Middle frontal gyrus (tissue), 1 donor: Measurements from ENCODE around the gene DARS2.

Source experiments
- DNase-seq: peaks from one replicate; pipeline ENCODE4 v3.0.0-alpha.2; 2015; ENCODE audit warnings: low spot score; ENCODE audit errors: extremely low spot score

The DARS2 gene

GRCh38 chr1:173886746-173887611 is 62.5 kb downstream of the DARS2 start:
- DNase-seq, result no peak

GRCh38 chr1:173887627-173888026 is 63.2 kb downstream of the DARS2 start:
- DNase-seq, result no peak

GRCh38 chr1:173888749-173889148 is 64.3 kb downstream of the DARS2 start:
- no peak for DNase-seq

GRCh38 chr1:173889885-173890284 is 65.4 kb downstream of the DARS2 start:
- no peak for DNase-seq

DNA sequence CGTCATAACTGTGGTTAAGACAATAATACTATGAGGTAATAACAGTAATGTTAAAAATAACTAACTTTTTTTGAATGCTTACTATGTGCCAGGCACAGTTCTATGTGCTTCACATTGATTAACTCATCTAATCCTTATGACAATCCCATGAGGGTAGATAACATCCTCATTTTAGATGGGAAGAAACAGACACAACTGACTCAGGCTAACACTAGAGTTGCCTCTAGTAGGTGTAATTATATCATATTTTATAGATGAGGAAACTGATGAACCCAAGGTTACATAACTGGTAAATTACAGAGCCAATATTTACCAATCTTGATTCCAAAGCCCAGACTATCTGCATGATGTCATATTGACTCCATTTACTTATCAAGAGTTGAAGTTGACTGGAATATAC is 69.1 kb downstream of the DARS2 start:
- no peak for DNase-seq

DNA sequence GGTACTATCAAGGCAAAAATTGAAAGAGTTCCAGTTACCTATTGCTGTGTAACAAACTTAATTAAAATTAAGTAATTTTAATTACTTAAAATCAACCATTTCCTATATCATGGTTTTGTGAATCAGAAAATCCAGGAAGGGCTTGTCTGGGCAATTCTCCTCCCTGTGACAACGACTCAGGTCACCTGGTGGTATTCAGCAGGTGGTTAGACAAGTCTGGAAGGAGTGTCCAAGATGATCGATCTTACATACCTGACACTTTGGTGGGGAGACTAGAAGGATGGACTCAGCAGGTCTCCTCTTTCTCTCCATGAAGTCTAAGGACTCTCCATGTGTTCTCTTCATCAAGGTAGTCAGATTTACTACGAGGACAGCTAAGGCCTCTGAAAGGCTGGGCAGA is 69.7 kb downstream of the DARS2 start:
- no peak for DNase-seq

DNA sequence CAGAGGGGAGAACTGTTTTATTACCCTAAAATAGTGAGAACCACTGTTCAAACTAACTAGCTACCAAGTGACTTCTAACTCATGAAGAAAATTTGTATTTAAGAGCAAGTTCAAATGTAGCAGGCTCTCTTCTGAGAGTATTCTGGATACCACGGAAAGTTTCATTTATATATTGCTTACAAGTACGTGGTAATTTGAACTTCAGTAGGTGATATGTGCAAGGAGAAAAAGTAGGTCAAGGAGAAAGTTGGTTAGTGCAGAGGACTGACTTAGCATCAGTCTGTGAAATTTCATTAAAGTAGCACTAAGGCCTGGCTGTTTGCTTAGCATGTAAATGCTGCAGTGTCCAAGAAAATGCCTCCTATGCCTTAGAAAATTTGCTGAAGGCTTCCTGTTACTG is 76.0 kb downstream of the DARS2 start:
- DNase-seq, result no peak

DNA sequence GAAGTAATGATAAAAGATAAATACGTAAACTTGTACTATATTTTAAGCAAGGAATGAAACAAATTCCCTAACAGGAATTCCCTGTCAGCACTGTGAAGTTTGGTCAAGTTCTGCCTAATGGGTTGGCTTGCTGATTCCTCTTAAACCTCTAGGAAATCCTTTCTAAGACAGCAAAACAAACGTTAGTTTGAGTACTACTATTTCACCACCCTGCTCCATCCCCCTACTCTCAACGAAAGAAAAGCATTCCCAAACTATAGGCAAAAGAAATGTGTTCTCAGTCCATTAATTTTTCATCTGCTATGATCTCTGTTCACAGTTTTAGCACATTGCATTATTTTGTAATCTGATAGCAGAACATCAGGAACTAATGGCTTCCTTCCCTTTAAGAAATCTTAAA is 76.5 kb downstream of the DARS2 start:
- no peak for DNase-seq

DNA sequence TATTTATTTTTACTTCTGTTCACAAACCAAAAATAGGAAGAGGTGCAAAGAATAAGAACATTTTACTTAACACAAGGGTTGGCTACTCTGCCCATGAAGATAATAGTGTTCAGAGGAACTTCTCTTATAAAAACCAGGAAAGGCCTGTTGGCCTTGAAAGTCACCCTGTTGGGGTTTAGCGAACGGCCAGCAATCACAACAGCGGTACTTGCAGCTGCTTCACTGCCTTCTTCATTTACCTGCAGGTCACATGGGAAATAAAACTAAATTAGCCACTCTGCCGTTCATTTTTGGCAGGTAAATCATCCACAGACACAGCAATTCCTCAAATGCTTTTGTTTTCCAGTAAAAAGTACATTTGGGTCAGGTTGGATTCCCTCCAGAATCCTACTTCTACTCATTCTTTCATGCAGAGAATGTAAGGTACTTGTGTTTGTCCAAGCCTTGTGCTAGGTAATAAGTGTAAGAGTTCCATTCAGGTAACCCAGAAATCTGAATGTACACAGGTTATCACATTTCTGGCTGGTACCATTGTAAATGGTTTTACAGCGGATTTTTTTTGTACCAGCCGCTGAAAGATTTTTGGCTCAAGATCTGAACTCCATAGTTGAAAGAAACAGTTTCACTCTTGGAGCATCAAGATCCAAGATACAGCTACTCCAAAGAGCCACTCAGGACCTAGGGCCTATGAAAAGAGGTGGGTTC is 79.5 kb downstream of the DARS2 start:
- DNase-seq, result no peak
